HG03571 (cell line): ENCODE measurements around the gene DEAF1.
"Not testable (repeated sequence)": the region's sequence is repeated elsewhere in the genome, so short reads cannot be mapped to it uniquely, and the experiment has no call there.

ENCODE experiments used
- ATAC-seq: cut with Tn5 transposase; IDR thresholded peaks from one replicate; pipeline ENCODE4 v1.9.1; 2021; ENCODE audit not compliant: unreplicated experiment

The DEAF1 gene

DNA sequence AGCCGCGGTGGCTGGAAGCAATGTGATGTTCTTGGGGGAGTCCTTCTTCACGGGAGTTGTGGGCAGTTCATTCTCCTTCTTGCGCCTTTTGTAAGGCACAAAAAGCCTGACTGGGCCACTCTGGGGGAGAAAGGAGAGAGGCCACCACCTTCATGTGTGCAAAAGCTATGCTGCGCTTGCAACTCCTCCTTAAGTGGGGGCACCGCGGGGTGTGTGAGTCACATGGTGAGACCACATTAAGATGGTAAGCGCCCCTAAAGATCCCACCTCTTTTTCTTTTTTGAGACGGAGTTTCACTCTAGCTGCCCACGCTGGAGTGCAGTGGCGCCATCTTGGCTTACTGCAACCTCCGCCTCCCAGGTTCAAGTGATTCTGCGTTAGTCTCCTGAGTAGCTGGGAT is 14.1 kb downstream of the DEAF1 start:
- ATAC-seq, result no peak

DNA sequence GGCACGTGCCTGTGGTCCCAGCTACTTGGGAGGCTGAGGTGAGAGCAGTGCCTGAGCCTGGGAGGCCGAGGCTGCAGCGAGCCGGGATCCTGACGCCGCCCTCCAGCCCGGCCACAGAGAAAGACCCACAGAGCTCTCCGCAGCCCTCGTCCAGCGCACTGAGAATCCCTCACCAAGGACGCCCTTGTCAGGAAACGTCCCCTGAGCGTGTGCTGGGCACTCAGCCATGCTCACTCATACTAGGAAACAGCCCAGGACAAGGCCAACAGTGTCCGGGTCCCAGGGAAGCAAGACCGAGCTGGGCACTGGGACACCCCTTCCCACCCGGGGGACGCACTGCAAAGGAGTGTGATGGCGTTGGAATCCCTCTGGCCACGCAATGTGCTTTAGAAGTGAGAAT is 14.5 kb downstream of the DEAF1 start:
- no peak for ATAC-seq

DNA sequence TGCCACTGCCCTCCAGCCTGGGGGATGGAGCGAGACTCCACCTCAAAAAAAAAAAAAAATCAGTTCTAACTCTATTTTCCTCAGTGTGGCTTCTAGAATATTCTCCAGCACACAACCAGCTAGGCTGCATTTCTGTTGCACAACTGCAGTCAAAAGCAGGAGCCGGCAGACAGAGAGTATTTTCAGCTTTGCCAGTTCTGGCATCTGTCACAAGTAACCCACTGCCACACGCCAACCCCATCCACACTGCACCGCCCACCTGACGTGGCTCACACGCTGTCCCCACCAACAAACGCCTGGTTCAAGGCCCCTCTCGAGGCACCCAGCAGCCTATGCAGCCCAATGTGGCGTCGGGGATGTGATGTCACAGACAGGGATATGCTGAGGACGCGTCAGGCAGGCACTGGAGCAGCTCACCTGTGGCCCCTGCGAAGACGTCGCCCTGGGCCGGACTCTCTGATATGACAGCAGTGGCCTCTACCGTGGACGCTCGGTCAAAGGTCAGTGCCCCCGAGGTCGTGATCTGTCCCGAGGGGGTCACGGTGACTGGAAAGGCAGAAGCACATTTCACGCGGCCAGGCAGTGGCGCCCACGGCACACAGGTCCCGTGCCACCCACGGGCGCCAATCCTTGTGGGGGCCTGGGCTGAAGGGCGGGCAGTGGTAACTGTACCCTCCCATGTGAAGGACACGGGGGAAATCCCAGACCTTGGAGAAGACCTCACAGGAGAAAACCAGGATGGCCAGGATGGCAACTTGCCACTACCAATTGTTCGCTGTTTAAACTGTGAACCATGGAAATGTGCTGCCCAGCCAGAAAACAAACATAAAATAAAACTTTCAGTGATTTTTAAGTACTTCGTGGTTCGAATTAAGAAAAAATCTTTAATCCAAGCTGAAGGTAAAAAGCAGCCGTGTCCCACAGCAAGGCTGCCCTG is 15.5 kb downstream of the DEAF1 start:
- ATAC-seq, result no peak

DNA sequence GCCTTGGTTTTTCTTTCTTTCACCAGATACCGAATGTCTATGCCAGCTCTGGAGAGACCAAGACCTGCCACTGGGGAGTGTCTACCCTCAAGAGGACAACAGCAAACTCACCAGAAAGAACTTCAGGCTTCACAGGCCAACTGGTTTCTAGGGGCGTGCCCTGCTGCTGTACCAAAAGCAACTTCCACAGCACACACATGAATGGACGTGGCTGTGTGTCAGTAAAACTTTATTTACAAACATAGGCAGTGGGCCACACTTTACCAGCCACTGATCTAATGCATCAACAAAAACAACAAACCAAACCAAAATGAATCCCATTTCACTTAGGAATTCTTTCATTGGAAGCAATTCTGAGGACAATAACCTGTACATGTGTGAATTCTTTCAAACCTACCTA is 16.7 kb downstream of the DEAF1 start:
- ATAC-seq, result no peak

DNA sequence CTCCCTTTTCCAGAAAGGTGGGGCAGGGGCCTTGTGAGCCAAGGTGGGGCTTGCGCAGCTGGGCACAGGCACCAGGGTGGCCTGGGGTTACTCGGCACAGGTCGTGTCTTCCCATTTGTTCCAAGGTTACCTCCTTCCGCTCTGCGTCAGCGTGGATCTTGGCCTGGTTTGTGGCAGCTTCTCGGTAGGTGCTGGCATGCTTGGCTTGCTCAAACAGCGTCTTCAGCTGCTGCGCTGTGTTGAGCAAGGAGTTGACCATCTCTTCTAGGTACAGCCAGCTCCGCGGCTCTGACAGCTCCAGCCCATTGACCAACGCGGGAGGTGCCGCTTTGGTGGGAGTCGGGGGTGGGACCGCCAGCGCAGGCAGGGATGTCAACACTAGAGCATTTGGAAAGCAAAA is 20.6 kb downstream of the DEAF1 start:
- ATAC-seq, result no peak

DNA sequence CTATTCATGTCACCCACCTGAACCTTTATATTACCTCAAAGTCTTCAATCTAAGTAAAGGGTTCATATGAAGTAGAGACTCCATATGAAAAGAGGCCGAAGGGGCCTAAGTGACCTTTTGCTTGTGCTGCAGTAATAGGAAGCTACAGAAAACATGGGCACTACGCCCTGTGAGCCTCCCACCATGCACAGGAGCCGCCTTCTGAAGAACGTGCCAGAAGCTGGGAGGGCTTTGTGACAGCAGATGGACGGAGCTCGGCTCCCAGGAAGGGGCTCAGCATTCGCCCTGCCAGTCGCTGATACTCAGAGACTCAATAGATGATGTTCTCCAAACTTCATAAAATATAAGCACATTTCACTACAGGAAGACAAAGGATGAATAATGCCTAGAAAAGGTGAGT is 21.2 kb downstream of the DEAF1 start:
- ATAC-seq, result no peak

DNA sequence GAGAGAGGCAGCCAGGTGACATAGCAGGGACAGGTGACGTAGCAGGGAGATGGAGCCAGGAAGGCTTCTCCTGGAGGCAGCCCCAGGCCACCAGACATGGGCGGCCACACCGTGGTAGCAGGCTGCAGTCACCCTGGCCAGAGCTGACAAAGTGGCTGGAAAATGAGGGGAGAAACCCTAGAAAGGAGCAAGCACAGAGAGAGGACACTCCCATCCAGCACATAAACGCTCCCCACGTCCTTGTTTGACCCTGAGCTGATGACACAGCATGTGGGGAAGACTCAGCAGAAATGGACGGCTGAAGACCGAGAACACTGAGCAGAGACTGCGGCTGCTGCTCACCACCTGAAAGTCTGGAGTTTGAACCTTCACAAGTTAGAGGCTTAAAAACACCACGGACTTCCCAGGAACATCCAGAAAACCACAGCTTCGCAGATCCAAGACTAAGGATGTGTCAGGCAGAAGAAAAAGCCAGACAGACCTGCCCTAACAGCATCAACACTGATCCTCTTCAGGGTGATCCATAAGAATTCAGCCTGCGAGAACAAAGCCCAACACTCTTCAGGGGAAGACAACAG is 29.2 kb downstream of the DEAF1 start:
- no peak for ATAC-seq

DNA sequence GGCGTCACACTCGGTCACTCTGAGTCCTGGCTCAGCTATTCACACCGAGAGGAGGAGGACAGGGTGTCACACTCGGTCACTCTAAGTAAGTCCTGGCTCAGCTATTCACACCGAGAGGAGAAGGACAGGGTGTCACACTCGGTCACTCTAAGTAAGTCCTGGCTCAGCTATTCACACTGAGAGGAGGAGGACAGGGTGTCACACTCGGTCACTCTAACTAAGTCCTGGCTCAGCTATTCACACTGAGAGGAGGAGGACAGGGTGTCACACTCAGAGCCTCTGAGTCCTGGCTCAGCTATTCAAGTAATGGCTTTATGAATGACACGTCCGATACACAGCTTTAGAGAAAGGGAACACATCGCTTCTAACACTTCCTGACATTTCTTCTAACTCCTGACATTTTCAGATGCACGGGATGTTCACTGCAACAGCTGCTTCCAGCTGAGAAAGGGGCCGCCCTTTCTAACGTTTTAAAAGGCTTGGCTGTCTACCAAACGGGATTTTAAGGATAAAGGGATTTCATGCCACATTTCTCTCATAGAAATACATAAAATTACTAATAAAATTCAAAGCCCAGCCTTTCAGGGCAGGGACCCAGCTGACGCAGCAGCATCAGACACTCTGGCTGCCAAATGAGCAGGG is 29.8 kb downstream of the DEAF1 start:
- ATAC-seq, result no peak

DNA sequence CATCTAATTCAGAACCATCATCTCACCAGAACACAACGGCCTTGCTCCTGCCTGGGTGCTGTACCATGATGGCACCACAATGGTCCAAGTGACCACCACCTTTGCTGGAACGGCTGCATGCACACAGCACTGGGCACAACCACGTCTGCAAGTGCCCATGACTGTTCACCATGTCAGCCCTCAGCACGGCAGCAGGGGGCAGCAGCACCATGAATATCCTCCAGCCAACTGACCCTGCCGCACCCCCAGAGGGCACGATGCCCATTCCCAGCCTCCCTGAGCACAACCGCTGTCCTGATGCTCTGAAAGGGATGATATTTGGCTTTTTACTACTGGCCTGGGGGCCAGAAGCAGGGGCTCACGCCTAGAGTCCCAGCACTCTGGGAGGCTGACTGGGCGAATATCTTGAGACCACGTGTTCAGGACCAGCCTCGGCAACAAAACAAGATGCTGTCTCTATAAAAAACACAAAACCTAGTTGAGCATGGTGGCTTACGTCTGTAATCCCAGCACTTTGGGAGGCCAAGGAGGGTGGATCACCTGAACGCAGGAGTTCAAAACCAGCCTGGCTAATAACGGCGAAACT is 32.2 kb downstream of the DEAF1 start:
- ATAC-seq, result no peak

DNA sequence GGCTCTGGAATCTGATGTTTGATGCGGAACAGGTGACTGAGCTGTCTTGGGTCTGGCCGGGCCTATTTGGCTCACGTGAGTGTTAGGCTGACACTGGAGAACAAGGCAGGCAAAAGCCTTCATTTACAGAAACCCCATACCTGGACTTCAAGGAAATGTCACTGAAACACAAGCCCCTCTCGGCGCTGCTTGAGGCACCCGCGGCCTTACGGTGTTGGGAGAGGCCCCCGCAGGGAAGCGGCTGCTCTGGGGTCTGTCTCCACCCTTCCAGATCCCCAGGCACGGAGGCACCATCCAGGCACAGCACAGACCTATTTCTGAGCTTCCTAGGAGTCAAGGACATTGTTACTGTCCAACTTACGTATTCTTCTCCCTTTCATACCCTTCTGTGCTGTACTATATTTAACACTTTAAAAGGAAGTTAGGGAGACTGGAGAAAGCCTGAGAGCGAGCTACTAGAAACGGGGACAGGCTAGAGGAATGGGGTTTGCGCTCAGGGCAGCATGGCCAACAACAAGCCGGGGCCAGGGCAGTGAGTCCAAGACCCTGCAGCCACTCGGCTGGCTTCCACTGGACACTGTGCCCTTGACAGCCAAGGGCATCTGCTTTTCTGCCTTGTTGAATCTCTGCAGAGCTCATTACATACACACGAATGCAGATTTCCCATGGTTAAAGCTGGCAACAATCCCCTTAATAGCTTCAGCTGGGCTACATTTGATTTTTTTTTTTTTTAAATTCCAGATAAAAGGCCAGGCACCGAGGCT is 34.2 kb downstream of the DEAF1 start:
- no peak for ATAC-seq

DNA sequence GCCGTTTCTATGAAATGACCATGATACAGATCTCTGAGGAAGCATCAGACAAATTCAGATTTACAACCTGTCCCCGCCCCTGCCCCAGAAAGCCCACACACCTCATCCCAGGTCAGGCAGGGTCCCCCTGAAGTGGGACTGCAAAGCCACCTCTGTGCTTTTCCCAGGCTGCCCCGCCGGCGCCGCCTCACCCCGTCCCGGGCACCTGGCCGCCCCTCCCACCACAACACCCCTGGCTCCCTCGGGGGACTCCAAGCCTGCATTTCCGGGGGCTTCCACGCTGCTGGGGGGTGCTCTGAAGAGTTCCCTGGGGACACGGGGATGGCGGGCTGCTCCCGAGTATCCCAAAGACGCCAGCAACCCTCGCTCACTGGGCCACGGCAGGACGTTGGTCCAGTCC is 34.7 kb downstream of the DEAF1 start:
- ATAC-seq, result no peak

DNA sequence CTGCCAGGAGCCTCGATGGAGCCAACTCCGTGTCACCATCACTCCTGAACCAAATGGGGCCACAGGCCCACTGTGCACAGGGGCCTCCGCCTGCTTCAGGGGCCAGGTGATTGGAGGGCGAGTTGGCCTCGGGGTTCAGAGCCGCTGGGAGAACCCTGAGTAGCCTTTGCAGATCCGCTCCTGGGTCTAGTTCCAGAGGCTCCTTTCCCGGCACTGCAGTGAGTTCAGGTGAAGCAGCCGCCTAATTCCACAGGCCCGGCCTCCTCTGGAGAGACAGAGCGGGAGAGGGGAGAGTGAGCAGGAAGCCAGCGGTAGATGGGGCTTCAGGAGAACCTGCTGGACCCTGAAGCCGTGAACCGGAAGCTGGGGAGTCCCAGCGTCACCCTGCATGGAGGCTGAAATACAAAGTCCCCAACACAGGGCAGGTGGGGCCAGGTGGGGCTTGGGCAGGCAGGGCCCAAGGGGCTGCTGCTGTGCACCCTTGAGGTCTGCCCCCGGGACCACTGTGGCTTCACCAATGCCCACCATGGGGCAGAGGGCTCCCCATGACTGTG is 35.4 kb downstream of the DEAF1 start:
- no peak for ATAC-seq

DNA sequence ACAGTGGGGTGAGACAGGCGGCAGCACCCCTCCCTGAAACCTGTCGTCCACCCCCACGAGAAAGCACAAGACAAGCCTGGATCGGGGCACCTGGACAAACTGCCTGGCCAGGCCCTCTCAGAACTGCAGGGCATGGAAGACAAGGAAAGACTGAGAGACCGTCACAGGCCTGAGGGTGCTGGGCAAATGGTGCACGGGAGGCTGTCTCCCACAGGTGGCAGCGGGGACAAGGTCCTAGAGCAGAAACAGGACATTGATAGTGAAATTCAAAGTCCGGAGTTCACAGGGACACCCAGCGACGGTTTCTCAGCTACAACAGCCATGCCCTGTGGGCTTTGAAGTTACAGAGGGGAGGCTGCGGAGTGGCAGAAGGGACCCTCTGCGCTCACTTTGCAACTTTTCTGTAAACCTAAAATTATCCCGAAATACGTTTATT is 37.3 kb downstream of the DEAF1 start:
- no peak for ATAC-seq

DNA sequence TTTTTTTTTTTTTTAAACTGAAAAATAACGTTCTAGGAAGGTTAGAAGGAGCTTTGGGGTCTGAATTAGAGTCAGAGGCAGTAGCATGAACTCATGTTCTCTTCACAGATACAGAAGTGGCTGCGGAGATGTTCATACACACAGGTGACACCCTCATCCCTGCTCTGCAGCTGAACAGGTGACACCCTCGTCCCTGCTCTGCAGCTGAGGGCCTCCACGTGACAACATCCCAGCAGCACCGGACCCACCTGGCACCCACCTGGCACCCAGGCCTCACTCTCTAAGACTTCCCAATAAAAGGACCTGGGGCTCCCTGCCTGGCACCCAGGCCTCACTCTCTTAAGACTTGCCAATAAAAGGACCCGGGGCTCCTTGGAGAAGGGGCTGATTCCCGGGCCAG is 38.2 kb downstream of the DEAF1 start:
- ATAC-seq, result no peak

DNA sequence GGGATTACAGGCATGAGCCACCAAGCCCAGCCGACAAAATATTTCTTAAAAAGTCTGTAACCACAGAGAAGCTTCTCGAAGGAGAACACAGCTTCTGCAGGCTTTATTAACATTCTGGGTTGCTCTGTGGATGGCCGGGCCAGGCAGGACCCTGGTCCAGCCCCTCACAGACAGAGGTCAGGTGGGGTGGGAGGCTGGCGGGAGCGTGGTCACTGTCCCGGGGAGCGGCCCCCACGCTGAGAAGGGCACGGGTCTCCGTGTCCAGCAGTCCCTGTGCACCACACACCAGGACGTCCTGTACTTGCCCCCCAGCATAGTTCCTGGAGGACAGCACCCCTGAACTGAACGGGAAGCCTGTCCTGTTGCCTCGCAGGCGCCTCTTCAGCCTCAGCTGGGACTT is 38.6 kb downstream of the DEAF1 start:
- no peak for ATAC-seq

DNA sequence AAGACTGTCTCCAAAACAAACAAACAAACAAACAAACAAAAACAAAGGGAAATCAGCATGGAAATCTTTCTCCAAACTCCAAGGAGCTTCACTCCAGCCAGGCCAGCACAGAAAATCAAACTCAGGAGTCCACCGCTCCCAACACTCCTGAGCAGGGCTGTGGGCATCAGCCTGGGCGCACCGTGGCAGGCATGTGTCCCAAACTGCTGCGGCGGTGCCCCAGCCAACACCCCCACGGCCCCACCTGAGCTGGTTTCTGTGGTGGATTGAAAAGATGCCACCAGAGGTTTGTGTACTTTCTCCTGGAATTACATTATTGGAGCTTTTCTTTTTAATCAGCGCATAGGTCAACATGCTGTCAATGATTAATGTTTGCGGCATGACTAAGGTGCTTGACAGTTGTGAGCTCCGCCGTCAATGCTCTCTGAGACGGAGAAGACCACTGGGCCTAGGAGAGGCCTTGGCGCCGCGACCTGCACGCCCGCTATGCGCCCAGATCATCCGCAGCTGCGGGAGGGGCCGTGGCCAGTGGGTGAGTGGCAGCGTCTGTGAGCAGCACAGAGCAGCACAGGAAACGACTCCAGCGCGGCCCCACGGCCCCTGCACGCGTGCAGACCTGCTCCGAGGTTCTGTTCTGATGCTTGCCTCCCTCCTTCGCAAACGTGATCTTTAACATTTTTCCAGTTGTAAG is 39.8 kb downstream of the DEAF1 start:
- no peak for ATAC-seq

DNA sequence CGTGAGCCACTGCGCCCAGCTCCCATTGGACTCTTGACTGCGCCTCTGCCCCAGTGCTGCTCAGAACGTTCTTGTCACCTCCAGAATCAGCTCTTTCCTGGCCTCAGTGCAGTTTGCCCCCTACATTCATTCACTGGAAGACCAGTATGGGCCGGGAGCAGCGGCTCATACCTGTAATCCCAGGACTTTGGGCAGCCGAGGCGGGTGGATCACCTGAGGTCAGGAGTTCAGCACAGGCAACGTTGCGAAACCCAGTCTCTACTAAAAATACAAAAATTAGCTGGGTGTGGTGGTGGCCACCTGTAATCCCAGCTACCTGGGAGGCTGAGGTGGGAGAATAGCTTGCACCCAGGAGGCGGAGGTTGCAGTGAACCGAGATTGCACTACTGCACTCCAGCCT is 40.6 kb downstream of the DEAF1 start:
- not testable (repeated sequence) for ATAC-seq

DNA sequence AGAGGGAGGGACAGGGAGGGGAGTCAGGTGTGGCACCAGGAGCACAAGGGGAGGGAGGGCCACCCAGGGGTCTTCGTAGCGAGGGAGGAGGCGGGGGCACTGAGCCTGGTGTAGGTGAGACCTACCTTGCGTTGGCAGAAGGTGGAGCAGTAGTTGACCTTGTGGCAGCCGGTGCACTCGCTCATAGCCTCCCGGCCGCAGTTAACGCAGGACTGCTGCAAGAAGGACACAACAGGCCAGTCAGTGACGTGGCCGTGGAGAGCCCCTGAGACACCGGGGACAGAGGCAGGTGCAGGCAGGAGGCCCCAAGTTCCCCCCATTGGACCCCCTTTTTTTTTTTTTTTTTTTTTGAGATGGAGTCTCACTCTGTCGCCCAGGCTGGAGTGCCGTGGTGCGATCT is 41.2 kb downstream of the DEAF1 start:
- no peak for ATAC-seq

DNA sequence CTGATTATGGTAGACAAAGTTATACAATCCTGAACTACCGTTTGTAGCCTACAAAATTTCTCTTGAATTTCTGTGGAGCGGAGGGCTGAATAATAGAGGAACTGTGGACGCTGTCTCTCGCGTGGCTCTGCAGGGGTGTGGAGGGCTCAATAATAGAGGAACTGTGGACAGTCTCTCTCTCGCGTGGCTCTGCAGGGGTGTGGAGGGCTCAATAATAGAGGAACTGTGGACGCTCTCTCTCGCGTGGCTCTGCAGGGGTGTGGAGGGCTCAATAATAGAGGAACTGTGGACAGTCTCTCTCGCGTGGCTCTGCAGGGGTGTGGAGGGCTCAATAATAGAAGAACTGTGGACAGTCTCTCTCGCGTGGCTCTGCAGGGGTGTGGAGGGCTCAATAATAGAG is 41.9 kb downstream of the DEAF1 start:
- not testable (repeated sequence) for ATAC-seq

DNA sequence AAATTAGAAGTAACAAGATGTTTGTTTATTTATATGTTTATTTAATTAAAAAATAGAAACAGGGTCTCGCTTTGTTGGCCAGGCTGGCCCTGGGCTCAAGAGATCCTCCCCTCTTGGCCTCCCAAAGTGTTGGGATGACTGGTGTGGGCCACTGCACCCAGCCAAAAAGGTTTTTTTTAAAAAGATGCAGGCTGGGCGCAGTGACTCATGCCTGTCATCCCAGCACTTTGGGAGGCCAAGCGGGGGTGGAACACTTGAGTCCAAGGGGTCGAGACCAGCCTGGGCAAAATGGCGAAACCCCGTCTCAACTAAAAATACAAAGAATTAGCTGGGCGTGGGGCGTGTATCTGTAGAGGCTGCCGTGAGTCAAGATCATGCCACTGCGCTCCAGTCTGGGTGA is 44.5 kb downstream of the DEAF1 start:
- ATAC-seq, result no peak
